Mucosa of gallbladder (tissue), 1 donor: ENCODE data around the gene KDSR. TPM values are rescaled to one million over a fixed set of nuclear protein-coding genes. Genes with fewer than 3 reads are reported as not detected.

ENCODE experiments used
- DNase-seq: peaks from one replicate; pipeline ENCODE4 v3.0.0-alpha.2; 2020; ENCODE audit warnings: low spot score
- total RNA-seq: library from RNA; stranded (reverse); gene quantifications from one replicate; pipeline ENCODE4 v1.2.1, GENCODE V29; 2021
- donor health status: DM: no; HTN: no; CAD: no.

The KDSR gene
- total RNA-seq, 1 donor from 2014 or later: 59.4 TPM

DNA sequence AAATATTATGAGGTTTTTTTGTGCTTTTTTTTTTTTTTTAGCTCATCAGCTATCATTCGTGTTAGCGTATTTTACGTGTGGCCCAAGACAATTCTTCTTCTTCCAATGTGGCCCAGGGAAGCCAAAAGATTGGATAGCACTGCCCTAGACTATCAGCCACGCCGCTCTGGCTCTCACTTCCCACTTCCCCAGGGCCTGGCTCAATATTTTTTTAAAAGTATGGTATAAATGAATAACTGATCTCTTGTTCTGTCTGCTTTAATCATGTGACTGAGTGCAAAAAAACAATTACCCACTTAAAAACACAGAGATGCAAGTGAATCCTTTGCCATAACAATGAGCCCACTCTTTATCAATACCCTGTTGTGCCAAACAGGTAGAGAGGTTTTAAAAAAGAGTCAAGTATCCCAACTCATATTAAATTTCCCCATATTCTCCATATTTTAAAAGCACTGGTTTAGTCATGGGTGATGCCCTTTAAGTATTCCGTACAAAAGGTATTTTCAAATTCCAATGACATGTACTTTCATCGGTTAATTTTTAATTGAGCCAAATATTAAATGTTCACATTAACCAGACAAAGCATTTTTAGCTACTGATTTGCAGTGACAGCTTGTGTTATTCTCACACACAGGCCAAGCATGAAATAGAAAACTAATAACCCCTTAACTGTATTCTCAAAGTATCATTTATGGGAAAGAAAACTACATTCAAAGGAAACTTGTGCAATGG, 60.0 kb downstream of the KDSR start:
- no peak for DNase-seq

DNA sequence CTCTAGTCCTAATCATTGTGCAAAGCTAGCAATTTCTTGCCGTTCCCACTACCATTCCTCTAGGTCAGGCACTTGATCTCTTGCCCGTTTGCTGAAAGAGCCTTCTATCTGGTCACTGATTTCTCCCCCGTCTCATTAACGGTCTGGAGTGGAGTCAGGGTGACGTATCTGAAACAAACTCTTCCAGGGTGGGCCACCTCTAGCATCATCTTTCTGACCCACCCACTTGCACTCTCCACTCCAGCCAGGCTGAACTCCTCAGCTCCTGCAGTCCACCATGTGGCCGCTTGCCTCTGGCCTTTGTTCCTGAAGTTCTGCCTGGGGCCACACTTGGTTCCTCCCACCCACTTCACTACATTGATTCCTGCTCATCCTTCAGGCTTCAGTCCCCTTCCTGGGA, 60.8 kb downstream of the KDSR start:
- no peak for DNase-seq

DNA sequence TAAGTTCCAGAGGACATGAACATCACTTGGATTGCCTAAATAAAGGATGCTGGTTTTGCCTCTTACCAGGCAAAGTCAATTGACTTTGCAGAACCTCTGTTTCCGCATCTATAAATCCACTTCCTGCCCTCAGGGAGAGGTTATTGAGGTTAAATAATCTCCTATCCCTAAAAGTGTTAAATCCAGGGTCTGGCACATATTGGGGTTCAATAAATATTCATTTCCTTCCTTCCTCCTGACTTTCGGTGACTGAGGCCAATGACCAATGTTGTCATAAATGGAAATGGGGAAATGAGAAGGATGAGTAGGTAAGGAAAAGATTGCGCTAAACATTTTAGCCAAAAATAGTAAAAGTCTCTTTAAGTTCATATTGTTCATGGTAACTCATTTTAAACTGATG, 63.5 kb downstream of the KDSR start:
- no peak for DNase-seq

DNA sequence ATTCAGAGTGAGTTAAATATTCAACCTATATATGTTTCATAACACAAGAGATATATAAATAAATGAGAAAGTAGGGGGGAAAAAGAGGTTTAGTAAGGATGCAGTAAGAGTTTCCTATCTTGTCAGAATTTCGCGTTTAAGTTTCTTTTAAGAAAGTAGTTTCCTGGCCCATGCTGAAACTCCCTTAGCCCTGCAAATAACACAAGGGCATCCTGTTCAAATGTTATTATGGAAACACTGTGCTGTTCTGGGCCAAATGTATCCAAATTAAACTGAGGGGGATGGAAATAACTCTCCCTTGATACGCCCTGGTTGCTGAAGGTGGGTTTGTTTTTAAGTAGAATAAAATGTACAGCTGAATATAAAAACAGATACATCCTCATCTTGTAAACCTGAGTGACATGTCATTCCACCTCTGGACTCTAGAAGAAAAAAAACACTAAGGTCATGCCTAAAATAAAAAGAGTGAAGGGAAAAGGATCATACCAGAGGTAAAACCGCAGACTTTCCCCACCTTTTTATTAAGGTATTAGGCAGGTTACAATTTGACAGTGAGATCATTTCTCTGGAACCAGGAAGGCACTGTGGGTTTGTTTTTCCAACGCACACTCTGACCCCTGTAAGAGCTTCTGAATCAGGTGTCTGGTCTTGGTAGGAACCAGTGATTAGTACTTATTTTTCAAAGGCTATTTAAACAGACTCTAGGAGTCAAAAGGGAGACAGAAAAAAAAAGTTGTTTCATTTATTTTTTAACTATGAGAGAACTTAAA, 64.2 kb downstream of the KDSR start:
- no peak for DNase-seq

DNA sequence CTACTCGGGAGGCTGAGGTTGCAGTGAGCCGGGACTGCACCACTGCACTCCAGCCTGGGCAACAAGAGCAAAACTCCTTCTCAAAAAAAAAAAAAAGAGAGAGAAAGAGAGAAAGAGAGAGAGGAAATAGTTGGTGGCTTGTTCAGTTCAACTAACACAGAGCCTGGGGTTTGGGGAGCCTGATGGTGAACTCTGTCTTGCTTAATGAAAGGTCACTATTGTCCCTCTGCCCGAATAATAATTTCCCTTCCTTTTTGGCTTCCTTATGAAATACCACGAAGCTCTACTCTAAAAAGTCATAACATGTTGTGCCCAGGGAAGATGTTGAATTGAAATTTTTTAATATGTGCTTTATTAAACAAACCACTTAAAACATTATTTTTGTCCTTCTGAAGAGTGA, 64.8 kb downstream of the KDSR start:
- DNase-seq: no peak

DNA sequence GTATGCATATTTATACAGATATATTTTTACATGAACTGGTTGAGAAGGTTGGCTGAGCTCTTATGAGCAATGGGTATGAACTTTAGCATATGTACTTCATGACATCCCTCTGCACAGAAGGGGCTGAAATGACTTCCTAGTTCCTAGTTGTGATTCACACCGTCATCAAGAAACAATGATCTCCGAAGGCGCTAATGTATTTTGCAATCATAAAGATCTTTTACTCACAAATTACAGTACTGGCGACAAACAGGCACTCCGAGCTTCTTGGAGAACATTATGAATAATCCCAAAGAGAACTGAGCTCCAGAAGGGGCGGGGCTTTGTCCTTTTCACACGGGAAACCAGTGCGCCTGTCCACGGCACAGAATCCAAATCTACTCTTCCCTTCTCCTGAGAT, 65.6 kb downstream of the KDSR start:
- DNase-seq: no peak

DNA sequence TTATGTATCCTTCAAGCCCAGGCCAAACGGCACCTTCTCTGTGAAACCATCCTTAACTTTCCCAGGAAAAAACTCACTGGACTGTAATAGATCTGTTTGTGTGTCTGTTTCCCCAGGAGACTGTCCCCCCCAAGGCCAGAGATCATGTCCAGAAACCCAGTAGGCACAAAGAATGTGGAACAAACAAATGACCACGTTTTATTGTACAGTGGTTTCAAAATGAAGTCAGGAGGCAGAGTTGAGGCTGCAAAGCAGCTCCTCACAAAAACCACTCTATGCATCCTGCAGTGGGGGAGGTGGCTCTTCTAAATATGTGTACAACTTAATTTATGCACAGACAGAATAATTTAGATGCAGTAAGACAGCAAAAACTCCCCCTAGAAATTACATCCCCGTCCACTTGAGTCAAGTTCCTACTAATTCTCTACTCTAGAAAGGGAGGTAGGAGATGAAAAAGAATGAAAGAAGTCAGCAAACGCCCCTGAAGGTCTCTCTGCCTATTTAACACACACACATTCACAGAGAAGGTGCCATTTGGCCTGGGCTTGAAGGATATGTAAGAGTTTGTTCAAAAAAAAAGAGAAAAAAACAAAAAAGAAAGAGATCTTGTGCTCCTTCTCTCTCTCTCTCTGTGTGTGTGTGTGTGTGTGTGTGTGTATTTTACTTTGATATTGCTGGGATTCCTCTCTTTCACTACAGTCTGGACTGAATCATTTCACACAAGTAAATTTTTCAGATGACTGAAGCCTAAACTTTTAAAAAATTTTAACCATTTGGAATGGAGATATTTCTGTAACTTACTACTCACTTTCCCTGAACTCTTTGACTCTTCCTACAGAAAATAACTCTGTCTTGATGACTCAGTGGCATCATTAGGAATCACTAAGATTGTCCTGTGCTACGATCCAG, 66.9 kb downstream of the KDSR start:
- DNase-seq: no peak

DNA sequence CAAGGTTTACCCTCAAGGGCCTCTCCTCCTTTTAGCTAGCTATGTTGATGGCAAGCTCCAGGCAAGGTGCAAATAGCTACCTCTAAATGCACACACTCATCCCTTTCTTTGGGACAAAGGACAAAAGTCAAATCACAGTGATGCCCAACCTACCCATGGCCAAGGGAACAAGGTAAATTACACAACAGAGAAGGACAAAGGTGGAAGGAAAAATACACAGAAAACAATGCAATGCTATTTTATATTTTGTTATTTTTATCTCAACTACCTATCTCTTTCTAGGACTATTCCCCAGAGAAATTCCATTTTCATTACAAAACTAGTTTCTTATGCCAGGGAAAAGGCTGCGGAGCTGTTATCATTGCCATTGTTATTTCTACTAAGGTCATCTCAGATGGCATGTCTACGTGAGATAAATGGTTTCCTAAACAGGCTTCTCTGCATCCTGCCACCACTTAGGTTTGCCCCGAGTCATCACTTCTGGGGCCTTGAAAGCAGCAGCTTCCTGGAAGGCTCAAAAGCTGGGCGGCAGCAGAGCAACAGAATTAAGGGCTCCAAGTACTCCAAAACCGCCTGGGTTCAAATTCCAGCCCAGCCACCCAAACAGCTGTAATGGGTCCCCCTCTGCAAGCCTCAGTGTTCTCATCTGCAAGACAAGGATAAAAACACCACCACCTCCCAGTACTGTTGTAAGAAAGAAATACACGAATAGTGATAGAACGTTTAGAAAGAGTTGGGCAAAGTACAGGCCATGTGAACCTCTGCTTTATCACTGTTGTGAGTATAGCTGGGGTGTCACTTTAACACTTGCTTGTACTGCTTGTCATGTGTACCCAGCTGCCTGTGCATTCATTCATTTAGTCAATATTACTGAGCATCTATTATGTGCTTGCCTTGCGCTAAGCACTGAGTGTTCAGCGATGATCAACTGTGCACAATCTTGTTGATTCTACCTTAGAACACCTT, 68.3 kb downstream of the KDSR start:
- no peak for DNase-seq

DNA sequence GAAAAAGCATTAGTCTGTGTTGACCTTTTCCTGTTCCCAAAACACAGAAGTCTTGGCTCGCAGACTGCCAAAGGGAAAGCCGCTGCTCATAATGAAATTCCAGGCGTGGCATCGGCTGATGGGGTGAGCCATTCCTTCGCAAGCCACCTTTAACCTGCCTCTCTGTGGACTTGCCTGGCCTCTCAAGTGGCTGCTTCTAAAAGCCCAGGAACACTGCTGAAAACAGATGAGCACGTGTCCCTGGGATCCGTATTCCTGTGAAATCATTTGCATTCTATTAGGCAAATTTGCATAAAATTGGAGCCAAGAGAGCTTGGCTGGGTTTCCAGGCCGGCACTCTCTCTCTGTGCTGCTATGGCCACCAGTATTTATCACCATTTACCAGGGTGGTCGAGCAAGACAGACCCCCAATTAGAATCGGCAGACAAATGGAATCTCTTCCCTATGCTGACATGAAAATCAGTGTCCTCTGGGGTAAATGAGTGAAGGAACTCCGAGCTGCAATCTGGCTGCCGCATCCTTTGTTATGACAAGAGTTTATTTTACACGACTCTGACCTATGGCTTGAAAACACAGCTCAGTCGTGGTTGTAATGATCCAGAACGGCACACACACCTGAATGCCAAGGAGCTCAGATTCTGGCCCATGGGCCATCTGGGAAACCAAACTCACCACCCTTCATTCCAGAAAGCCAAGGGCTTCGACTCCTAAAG, 69.2 kb downstream of the KDSR start:
- no peak for DNase-seq

DNA sequence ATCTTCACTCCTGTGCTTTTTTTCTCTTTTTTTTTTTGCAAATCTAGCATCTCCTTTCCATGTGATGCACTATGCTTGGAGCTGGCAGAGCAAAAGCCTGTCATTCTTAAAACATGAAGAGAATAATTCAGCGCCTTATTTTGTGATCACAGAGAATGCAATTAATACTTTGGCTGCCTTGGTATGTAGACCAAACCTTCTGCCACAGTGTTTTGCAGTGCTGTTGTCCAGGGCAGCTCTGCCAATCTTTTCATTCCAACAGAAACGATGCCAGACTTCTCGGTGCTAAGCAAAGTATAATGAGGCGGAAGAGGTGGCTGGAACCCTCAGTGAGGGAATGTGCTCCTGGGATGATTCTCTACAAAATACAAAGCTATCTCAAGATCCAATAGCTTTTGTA, 73.1 kb downstream of the KDSR start:
- no peak for DNase-seq

DNA sequence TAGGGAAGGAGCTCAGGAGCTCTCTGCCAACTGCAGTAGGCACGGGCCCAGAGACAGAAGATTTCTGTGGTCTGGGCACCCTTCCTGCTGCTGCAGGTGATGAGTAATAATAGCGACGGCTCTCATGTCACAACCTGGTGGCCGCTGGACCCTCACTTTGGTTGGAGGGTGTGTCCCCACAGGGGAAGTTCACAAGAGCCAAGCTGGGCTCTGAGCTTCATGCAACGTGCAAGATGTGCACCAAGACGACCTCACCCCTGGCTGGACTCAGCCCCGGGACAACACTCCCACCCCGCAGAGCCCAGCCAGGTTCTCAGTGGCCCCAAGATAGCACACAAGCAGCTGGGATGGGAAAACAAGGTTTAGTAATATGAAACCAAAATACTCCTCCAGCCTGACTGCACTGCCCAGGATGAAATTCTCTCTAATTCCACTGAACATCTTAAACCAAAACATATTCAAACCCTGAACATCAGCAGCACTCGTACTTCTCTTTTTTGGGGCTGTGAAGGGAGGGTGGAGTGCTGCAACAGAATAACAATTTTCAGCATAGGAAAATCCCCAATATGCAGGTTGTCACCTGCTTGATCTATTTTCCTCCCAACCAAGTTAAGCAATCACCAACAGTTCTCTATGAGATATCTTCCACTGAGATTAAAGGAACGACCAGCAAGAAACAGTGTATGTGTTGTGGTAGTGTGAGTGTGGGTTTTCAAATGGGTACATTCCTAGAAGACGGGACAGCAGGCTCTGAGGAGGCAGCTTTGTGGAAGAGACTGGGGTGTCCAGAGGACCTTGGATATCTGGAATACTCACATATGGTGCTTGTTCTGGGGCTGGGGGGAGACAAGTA, 73.9 kb downstream of the KDSR start:
- no peak for DNase-seq

DNA sequence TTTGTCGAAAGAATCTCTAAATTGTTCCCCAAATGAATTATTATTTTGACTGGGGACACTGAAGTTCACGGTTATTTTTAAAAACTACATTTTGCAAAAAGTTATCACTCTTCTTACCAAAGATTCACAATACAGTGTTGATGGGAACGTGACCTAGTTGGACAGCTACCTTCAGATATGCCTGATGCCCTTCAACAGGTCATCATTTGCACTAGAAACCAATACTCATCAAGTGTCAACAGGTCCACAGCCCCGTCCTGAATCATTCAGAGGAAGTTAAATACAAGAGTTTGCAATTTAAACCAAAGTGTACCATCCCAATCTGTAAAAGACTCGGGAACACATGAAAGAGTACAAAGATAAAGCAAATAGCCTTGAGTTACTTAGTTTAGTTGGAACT, 75.7 kb downstream of the KDSR start:
- DNase-seq: no peak

DNA sequence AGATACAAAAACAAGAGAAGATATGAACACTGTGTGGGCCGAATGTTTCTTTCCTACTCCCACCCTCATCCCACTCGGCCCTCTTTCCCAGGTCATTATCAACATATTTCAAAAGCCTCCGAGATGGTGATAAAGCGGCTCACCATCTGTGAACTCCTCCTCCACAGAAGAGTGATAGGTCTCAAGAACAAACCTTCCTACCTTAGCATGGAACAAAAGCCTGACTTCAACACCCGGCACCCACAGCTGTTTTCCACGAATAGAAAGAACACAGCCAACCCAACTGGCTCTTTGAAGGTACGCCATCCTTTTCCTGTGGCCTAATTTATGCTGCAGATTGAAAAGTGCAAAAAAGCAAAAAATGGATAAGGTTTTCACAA, 76.2 kb downstream of the KDSR start:
- no peak for DNase-seq

DNA sequence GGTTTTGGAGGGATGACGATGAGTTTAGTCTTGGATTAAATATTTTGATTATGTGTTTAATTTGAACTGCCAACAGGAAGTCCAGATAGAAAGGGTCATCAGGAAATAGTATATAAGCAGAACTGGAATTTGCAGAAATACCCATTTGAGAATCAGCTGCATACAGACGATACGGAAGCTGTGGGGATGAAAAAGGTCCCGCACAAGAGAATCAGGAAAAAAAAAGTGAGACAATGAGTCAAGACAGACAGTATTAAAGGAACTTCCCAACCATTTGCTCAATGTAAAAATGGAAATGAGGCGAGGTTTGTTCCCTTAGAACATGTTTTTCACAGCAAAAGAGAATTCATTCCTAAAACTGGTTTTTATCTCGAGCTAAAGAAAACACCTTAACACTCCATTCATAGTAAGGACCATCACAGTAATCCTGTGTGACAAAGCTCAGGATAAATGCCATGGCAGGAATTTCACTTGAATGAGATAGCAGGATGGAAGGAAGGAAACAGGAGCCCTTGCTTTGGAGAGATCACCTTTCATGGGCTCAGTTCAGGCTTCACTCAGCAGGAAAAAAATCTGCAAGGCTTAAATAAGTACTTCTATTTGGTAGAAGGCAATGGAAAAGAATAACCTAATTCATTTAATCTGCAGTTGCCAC, 76.7 kb downstream of the KDSR start:
- DNase-seq: no peak

DNA sequence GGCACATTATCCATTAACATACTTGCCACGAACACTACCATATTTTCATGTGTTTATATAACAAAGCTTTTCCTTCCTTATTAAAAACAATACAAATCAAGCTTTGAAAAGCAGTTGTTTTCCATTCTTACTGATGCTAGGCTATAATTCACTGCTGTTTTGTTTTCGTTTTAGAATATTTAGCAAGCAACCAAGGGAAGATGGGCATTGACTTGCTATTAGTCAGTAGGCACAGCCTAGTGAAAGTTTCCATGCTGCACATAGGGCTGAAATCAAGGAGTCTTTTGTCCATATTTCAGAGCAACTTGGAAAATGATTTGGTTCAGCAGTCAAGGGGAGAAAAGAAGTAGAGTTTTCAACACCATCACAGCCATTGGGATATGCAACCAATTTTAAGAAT, 78.7 kb downstream of the KDSR start:
- no peak for DNase-seq

DNA sequence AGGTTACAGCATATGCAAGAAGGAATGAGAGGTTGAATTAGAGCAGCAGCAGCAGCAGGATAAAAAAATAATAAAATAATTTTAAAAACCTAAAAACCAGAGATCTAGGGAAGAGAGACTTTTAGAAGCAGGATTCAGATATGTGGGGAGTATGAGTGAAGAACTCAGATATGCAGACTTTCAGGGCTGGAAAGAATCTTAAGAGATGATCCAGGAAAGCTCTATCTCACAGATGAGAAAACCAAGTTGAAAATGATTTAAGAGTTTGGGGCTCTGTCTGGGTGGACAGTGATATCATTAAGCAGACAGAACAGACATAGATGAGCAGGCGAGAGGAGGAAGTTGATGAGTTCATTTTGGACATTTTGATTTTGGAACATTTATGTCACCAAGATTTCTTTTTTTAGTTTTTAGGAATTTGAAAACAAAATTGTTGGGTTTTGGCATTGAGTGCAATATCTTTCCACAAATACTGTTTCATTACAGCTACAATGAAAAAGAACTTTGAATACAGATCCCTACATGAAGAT, 79.2 kb downstream of the KDSR start:
- no peak for DNase-seq

DNA sequence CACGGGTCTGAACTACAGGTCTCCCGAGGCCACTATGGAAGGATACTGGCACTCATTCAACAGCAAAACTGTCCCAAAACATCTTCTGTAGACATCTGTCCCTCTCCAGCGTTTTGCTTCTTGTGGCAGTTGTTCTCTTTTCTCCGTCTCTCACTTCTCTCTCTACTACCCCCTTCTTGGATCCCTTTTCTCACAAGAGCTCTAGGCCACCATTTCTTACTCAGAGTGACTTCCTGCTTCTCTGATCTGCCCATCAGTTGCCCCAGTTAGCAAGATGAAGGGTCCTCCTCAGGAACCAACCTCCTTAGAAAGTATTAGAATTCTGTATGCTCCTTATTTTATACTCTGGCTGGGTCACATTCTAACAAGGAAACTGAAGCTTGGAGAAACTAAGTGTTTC, 80.1 kb downstream of the KDSR start:
- no peak for DNase-seq

DNA sequence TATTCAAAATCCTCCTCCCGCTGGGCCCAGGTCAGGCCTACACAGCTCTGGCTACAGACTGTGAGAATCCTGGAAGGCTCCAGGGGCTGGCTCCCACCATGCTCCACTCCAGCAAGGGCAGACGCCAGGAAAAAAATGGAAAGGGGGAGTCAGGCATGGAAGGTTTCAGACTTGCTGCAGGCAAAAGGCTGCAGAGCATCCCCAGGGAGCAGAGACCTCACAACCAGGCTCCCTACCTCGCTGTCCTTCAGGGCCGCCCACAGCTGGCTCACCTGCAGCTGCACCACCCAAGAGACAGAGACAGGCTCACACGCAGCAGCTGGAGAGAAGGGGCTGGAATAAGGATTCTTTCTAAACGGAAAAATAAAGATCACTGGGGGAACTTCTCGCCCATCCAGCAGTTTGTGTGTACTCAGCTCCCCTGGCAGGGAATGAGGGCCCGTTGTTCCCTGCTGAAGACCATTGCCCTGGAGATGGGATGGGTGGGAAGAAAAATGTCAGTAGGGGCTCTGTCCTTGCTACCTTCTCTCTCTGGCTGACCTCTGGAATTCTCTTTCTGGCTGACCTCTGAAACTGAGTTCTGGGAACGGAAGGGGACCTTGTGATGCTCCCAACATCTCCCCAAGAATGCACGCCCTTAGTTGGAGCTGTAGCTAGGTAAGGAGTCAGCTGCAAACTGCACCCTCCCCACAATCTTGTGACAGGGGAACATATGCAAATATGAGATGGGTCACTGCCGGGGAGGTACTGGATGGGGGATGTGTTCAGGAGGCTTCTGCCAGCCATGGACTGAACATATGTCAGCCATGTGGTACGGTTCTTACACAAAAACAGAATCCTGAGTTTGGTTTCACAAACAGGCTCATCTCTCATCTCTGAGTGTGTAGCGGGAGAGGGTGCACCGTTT, 81.9 kb downstream of the KDSR start:
- DNase-seq: no peak
